ENCODE measurements around the gene P3H4. TPM values are rescaled to one million over a fixed set of nuclear protein-coding genes. Genes with fewer than 3 reads are reported as not detected.

The P3H4 gene
- total RNA-seq, 4 donors from 2014 or later: 2.4 to 7.1 (median 3.7) TPM

DNA sequence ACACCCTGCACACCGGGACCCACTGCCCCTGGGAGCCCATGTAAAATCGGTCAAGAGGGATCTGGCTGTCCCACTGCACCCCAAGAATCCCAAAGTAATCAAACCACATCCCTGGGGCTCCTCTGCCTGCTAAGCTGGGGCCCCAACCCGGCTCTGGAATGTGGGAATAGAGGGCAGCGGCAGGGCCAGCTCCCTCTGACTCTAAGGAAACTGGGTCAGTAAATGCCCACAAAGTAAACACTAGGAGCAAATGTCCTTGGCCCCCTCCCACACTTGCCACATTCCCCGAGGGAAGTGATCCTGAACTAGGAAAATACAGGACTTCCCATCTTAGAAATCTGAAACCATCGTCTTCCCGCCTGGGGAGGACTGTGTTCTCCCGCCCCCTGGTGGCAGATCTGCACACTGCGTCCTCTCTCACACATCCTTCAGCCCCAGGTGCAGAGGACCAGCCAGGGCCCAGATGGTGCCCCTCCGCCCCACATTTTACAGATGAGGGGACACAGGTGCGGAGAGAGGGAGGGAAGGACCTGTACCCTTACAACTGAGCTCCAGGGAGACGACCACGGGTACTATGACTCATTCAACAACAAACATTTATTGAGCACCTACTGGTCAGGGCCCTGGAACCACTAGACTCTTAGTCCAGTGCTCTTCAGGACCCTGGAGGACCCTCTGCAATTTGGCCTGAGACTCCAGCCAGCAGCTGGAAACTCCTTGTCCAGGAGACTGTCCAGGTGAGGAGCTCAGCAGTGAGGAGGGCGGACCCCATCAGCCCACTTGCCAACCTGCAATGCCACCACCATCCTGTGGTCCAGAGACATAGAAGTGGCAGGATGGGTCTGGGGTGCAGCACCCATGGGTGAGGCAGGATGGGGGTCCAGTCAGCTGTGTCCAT is 10.1 kb downstream of the P3H4 start:
- H3K27ac ChIP-seq: peak overlapping the region; percentile 90 to 96 (median 92)
- peak overlapping the region in 3 of 4 donors; percentile 5 to 51 (median 14) for H3K4me3 ChIP-seq
- no peak for TF ChIP-seq POLR2A (IDR thresholded peaks at IDR 0.05)
- TF ChIP-seq, protein P1, sequence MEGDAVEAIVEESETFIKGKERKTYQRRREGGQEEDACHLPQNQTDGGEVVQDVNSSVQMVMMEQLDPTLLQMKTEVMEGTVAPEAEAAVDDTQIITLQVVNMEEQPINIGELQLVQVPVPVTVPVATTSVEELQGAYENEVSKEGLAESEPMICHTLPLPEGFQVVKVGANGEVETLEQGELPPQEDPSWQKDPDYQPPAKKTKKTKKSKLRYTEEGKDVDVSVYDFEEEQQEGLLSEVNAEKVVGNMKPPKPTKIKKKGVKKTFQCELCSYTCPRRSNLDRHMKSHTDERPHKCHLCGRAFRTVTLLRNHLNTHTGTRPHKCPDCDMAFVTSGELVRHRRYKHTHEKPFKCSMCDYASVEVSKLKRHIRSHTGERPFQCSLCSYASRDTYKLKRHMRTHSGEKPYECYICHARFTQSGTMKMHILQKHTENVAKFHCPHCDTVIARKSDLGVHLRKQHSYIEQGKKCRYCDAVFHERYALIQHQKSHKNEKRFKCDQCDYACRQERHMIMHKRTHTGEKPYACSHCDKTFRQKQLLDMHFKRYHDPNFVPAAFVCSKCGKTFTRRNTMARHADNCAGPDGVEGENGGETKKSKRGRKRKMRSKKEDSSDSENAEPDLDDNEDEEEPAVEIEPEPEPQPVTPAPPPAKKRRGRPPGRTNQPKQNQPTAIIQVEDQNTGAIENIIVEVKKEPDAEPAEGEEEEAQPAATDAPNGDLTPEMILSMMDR (IDR thresholded peaks at IDR 0.05): peak; percentile 95 to 99 (median 99)
- no peaks in the 10 kb centered on the region for H3K27me3 ChIP-seq
- DNase-seq: no peak
- 13 to 21% methylated on average over 4 to 10 of the region's 14 CpGs for WGBS, 2 donors
- intact Hi-C loops (cut with DNase I): loop anchor here (2.0 kb wide), 1 partner anchor 63 kb away; no protein-coding TSS in a partner anchor
- peaks cover 10 to 44% (median 17%) of the 10 kb centered on the region in 3 donors for H3K4me1 ChIP-seq
- H3K9me3 ChIP-seq: no peaks in the 10 kb centered on the region
- no peaks in the 10 kb centered on the region for H3K36me3 ChIP-seq

DNA sequence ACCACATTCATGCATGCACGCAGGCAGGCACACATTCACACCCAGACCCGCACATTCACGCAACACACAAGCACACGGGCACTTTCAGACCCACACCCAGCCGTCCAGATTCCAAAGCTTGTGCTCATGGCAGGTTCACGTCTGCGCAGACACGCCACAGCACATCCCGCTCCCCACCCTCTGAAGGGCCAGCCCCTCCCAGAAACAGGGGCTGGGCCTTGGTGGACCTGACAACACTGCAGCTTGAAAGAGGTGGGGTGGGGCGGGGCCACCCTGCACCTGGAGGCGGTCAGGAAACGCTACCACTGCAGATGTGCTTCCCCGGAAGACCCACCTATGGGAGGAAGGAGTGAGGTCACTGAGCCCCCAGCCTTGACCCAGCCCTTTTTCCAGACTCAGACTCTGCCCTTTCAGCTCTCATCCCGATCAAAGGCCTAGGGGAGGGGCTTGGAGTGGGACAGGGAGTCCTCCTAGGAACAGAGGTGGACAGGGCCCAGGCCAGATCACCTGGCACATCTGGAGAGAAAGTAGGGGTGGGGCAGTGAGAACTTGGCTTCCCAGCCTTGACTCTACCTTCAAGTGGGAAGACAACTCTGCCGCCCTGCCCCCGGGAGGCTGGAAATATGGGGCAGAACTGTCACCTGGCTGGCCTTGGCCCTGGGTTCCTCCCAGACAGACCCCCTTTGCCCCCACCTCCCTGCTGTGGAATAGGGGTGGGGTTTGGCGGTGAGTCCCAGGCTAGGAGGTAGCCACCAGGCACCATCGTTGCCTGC is 11.0 kb downstream of the P3H4 start:
- no peak for DNase-seq
- Histone ChIP-seq H3K27me3 (no peaks in the 10 kb centered on the region), H3K4me1 (peaks cover 10 to 44% (median 17%) of the 10 kb centered on the region in 3 donors), H3K27ac (peak overlapping the region; percentile 90 to 96 (median 92)), H3K4me3 (peak overlapping the region in 3 of 4 donors; percentile 5 to 51 (median 14)), H3K9me3 (no peaks in the 10 kb centered on the region), H3K36me3 (no peaks in the 10 kb centered on the region)
- intact Hi-C loops (cut with DNase I): no loop called here
- no peak for TF ChIP-seq POLR2A (IDR thresholded peaks at IDR 0.05)
- TF ChIP-seq, protein P1 (IDR thresholded peaks at IDR 0.05): no peak
- WGBS, 2 donors: 21 to 22% methylated on average over 10 to 13 of the region's 18 CpGs

DNA sequence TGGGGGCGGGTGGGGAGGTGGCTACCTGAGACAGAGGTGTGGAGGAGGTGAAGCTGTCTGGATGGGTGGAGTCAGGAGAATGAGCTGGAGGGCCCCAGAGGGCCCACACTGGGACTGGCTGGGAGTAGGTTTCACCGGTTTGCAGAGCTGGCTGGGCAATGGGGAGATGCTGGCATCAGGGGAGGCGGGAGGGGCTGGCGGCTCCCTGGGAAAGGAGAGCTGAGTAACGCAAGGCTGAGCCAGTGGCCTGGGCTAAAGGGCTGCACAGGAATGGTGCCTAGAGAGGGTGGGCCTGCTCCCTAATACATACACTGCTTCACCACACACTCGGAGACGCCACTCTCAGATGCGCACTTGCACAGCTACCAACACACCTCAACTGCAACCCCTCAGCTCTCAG is 12.4 kb downstream of the P3H4 start:
- Histone ChIP-seq H3K4me3 (no peak overlapping the region), H3K4me1 (peaks cover 10 to 49% (median 17%) of the 10 kb centered on the region in 3 donors), H3K27ac (peak overlapping the region; percentile 84 to 96 (median 92)), H3K36me3 (no peaks in the 10 kb centered on the region), H3K27me3 (no peaks in the 10 kb centered on the region), H3K9me3 (no peaks in the 10 kb centered on the region)
- no peak for DNase-seq
- TF ChIP-seq, protein P1 (IDR thresholded peaks at IDR 0.05): no peak
- TF ChIP-seq POLR2A (IDR thresholded peaks at IDR 0.05): peak in 1 of 4 donors; percentile 18
- intact Hi-C loops (cut with DNase I): no loop called here
- 61 to 80% methylated on average over 5 to 7 of the region's 8 CpGs for WGBS, 2 donors

DNA sequence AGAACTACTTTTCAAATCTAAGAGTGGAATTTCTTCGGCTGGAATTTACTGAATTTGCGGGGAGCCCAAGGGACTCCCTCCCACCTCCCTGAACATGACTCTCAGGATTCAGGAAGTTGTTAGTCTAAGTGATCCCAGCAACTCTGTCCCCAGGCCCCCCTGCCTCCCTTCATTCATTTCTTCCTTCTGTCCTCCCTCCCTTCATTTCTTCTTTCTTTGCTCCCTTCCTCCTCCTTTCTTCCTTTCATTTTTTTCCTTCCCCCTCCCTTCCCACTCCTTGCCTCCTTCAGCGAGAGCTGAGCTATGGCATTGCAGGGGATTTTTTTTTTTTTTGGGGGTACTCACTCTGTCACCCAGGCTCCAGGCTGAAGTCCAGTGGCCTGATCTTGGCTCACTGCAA is 14.4 kb downstream of the P3H4 start:
- Histone ChIP-seq H3K27ac (peak overlapping the region in 1 of 4 donors; percentile 29), H3K36me3 (no peaks in the 10 kb centered on the region), H3K4me3 (no peak overlapping the region), H3K4me1 (peaks cover 26 to 64% (median 32%) of the 10 kb centered on the region in 3 donors), H3K9me3 (no peaks in the 10 kb centered on the region), H3K27me3 (no peaks in the 10 kb centered on the region)
- no peak for DNase-seq
- TF ChIP-seq POLR2A (IDR thresholded peaks at IDR 0.05): no peak
- TF ChIP-seq, protein P1 (IDR thresholded peaks at IDR 0.05): no peak
- 95 to 100% methylated on average over 3 of the region's 3 CpGs for WGBS, 2 donors
- intact Hi-C loops (cut with DNase I): no loop called here

Data from esophagus squamous epithelium (tissue), 5 donors.